ENCODE measurements around the gene CDK11A.
A peak's percentile ranks its signal among the peaks of the same experiment; 100 is the strongest.
"Not testable (repeated sequence)": the region's sequence is repeated elsewhere in the genome, so short reads cannot be mapped to it uniquely, and the experiment has no call there.

CDK11A gene

DNA sequence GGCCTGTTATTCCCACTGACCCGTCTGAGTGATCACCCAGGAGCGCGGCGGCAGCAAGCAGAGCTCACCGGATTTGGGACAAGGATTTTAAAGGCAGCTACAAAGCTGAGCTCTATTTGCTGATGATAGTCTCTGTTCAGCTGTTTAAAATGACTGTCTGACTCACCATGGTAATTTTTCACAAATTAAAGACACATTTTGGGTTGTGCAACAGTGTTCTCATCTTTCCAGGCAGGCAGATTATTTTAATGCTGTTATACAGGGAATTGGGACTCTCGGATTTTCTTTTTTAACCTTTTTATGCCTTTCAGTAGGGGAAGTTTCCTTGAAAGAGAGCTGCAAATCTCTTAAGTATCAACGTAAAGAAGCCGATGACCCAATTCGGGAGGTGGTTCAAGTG, 61.8 kb downstream of the CDK11A start:
- DNase-seq (ENCODE audit: low spot score), result not testable (repeated sequence)

DNA sequence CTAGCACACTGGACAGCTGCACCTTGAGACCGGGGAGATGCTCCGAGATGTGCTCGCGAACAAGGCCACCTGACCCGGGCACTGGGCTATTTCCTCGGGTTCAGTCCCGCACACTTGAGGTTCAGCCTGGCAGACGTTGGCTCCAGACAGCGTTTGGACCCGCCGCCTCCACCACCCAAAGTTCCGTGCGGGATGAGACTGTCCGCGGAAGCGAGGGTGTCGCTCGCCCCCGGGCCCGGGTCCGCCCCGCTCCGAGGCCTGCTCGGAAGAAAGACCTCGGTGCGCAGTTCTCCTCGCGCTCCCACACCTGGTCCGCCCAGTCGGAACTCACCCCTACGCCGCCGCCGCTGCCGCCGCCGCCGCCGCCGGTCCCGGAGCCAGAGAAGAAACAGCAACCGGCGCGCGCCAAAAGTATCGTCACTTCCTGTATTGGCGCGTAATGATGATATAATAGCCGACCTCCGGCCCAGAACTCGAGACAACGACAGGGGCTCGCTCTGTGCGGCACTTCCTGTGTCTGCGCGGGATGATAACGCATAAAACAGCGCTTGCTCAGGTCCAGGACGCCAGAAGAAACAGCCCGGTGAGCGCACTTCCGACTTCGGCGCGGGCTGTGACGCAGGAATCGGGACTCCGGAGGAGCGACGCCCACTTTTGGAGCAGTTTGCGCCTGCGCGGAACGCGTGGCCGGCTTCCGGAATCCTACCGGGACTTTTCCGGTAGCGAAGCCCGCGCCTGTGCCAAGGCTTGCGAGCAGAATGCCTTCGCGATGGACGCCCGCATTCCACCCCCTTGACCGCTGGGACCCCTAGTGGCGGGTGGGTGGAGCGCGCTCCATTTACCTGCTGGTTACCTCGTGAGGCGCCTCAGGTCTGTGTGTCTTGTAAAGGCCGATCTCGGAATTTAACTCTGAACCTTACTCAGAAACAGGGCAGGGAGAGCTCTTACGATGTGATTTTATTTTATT, 65.3 kb downstream of the CDK11A start, which contains the start of gene CDK11B:
Gene CDK11B, minus strand, starts transcription at position 422 of the 967 bp plus-strand sequence. CDS start 1,519 bp downstream, outside the sequence.
- DNase-seq (ENCODE audit: low spot score), result peak; percentile 97

All from hematopoietic multipotent progenitor cell treated with erythropoietin and hydrocortisone succinate and interleukin-3 and kit ligand, for 17 days (in vitro differentiated cells).